Neural progenitor cell (in vitro differentiated cells): ENCODE measurements around the gene ZCCHC14. TPM values are rescaled to one million over a fixed set of nuclear protein-coding genes. Genes with fewer than 3 reads are reported as not detected.

Experiments used
- DNase-seq: peaks from one replicate; pipeline ENCODE4 v3.0.0-alpha.2; 2016; ENCODE audit warnings: low spot score
- H2AFZ ChIP-seq: fragments of 200-600 bp; sonication (generic); replicated peaks from 2 replicates; pipeline ENCODE4 v1.6.1; 2016; ENCODE audit warnings: antibody characterized with exemption
- H3F3A ChIP-seq: fragments of 200-600 bp; sonication (generic); 2 replicates; pipeline ENCODE4 v1.6.1; 2016; ENCODE audit warnings: antibody characterized with exemption, low read depth
- H3K27ac ChIP-seq: fragments of 200-600 bp; sonication (generic); 2 replicates; pipeline ENCODE4 v1.5.1; 2016; ENCODE audit warnings: mild to moderate bottlenecking
- H3K27me3 ChIP-seq: fragments of 200-600 bp; sonication (generic); 2 replicates; pipeline ENCODE4 v1.6.1; 2016; ENCODE audit warnings: mild to moderate bottlenecking, moderate library complexity
- H3K36me3 ChIP-seq: fragments of 200-600 bp; sonication (generic); 2 replicates; pipeline ENCODE4 v1.5.1; 2016
- H3K4me1 ChIP-seq: fragments of 200-600 bp; sonication (generic); 2 replicates; pipeline ENCODE4 v1.6.1; 2016; ENCODE audit warnings: mixed run types
- H3K4me2 ChIP-seq: fragments of 200-600 bp; sonication (generic); 2 replicates; pipeline ENCODE4 v1.6.1; 2016
- H3K4me3 ChIP-seq: fragments of 200-600 bp; sonication (generic); 2 replicates; pipeline ENCODE4 v1.5.1; 2016
- H3K79me2 ChIP-seq: fragments of 200-600 bp; sonication (generic); 2 replicates; pipeline ENCODE4 v1.6.1; 2016; ENCODE audit warnings: low read depth
- H3K9ac ChIP-seq: fragments of 200-600 bp; sonication (generic); 2 replicates; pipeline ENCODE4 v1.6.1; 2016
- H3K9me3 ChIP-seq: fragments of 200-600 bp; sonication (generic); 2 replicates; pipeline ENCODE4 v1.5.1; 2016; ENCODE audit warnings: low read depth
- H4K20me1 ChIP-seq: fragments of 200-600 bp; sonication (generic); 2 replicates; pipeline ENCODE4 v1.6.1; 2016; ENCODE audit warnings: low read depth
- H3K27ac Mint-ChIP-seq: 3 replicates; pipeline ENCODE4 v1.8.0; 2021; ENCODE audit warnings: mixed read lengths
- H3K27me3 Mint-ChIP-seq: 2 replicates; pipeline ENCODE4 v1.8.0; 2022; ENCODE audit warnings: low read depth, mild to moderate bottlenecking, inconsistent platforms, moderate library complexity, mixed read lengths; ENCODE audit not compliant: insufficient read depth
- H3K36me3 Mint-ChIP-seq: 3 replicates; pipeline ENCODE4 v1.8.0; 2021; ENCODE audit warnings: mixed read lengths
- H3K4me1 Mint-ChIP-seq: 3 replicates; pipeline ENCODE4 v1.8.0; 2021; ENCODE audit warnings: mixed read lengths
- H3K4me3 Mint-ChIP-seq: 3 replicates; pipeline ENCODE4 v1.8.0; 2021; ENCODE audit warnings: mild to moderate bottlenecking, moderate library complexity, mixed read lengths
- H3K9me3 Mint-ChIP-seq: 3 replicates; pipeline ENCODE4 v1.8.0; 2020; ENCODE audit warnings: mixed read lengths
- EZH2 ChIP-seq: fragments of 200-600 bp; sonication (generic); IDR thresholded peaks from 2 replicates; pipeline ENCODE4 v1.6.1; 2017; ENCODE audit warnings: antibody characterized with exemption, mild to moderate bottlenecking, moderate library complexity
- EZH2phosphoT487 ChIP-seq: fragments of 200-600 bp; sonication (generic); IDR thresholded peaks from 2 replicates; pipeline ENCODE4 v1.6.1; 2017; ENCODE audit warnings: antibody characterized with exemption
- total RNA-seq: library from RNA; depleted of rRNA; stranded (reverse); fragments of >200 nt; gene quantifications from 2 replicates; pipeline ENCODE4 v1.2.3, GENCODE V29; 2015; ENCODE audit warnings: low replicate concordance
- TF ChIP-seq, protein P1 (sequence below): fragments of 200-600 bp; sonication (generic); IDR thresholded peaks from 2 replicates; pipeline ENCODE4 v1.5.1; 2017; ENCODE audit warnings: antibody characterized with exemption, mild to moderate bottlenecking

ZCCHC14 gene
- total RNA-seq, 1 donor from 2014 or later = 10.3 TPM

DNA sequence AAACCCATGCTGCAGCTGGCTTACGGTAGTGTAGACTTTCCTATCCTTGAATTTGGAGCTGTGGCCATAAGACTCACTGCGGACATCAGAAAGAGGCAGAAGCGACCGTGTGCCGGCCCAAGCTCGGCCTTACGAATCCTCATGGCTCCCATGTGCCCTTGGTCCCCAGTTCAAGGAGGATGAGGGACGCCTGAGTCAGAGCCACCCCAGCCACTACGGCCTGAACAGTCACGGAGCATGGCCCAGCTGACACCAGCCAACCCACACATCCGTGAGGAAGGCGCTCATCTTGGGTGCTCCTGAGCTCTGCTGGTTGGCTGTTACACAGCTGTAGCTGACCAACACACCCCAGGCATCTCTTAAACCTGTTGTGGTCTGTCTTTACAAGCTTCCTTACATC lies 44.0 kb downstream of the ZCCHC14 start:
- H3K27ac ChIP-seq = no peak overlapping the region
- no peak for DNase-seq
- peaks cover 4% of the 10 kb centered on the region for H3K9me3 ChIP-seq
- TF ChIP-seq, protein P1, sequence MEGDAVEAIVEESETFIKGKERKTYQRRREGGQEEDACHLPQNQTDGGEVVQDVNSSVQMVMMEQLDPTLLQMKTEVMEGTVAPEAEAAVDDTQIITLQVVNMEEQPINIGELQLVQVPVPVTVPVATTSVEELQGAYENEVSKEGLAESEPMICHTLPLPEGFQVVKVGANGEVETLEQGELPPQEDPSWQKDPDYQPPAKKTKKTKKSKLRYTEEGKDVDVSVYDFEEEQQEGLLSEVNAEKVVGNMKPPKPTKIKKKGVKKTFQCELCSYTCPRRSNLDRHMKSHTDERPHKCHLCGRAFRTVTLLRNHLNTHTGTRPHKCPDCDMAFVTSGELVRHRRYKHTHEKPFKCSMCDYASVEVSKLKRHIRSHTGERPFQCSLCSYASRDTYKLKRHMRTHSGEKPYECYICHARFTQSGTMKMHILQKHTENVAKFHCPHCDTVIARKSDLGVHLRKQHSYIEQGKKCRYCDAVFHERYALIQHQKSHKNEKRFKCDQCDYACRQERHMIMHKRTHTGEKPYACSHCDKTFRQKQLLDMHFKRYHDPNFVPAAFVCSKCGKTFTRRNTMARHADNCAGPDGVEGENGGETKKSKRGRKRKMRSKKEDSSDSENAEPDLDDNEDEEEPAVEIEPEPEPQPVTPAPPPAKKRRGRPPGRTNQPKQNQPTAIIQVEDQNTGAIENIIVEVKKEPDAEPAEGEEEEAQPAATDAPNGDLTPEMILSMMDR = no peak
- no peak for TF ChIP-seq EZH2phosphoT487
- no peak for TF ChIP-seq EZH2
- H3K9me3 Mint-ChIP-seq = peaks cover 15% of the 10 kb centered on the region
- H3K27me3 ChIP-seq = no peaks in the 10 kb centered on the region
- no peak overlapping the region for H3K4me3 Mint-ChIP-seq
- H3K27ac Mint-ChIP-seq = no peak overlapping the region
- H3K4me1 Mint-ChIP-seq = peaks cover 2% of the 10 kb centered on the region
- H3K4me2 ChIP-seq = no peak overlapping the region
- no peaks in the 10 kb centered on the region for H3F3A ChIP-seq
- H3K36me3 Mint-ChIP-seq = peaks cover 39% of the 10 kb centered on the region
- no peak overlapping the region for H2AFZ ChIP-seq
- H3K4me1 ChIP-seq = no peaks in the 10 kb centered on the region
- H4K20me1 ChIP-seq = peaks cover 8% of the 10 kb centered on the region
- no peak overlapping the region for H3K9ac ChIP-seq
- H3K4me3 ChIP-seq = no peak overlapping the region
- H3K36me3 ChIP-seq = peaks cover 6% of the 10 kb centered on the region
- peaks cover 6% of the 10 kb centered on the region for H3K79me2 ChIP-seq
- no peaks in the 10 kb centered on the region for H3K27me3 Mint-ChIP-seq

DNA sequence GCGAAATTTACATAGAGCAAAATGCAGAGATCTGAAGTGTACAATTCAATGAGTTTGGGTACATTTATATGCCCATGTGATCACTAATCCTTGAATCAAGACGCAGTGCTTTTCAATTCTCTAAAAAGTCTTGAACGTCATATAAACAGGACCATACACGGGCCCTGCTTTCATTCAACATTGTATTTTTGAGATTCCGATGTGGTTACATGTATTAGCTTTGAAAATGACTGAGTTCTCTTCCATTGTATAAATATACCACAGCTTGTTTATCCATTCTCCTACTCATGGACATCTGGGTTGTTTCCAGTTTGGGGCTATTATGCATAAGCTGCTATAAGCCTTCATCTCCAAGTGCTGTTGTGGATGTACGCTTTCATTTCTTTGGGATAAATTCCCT lies 45.5 kb downstream of the ZCCHC14 start:
- Histone ChIP-seq H3K27ac (no peak overlapping the region), H3K79me2 (peaks cover 6% of the 10 kb centered on the region)
- H3K4me1 Mint-ChIP-seq = peaks cover 2% of the 10 kb centered on the region

DNA sequence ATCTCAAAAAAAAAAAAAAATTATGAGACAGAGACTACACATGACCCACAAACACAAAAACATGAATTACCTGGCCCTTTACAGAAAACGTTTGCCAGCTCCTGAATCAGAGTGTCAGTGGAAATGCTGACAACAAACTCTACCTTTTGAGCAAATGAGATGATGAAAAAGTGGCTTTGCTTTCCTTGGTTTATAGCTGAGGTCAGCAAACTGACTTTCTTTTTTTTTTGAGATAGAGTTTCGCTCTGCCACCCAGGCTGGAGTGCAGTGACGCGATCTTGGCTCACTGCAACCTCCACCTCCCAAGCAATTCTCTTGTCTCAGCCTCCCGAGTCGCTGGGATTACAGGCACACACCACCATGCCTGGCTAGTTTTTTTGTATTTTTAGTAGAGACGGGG lies 46.3 kb downstream of the ZCCHC14 start:
- Histone ChIP-seq H3K79me2 (peaks cover 8% of the 10 kb centered on the region), H4K20me1 (peaks cover 1% of the 10 kb centered on the region), H3K27ac (no peak overlapping the region), H3K9ac (no peak overlapping the region), H3F3A (no peaks in the 10 kb centered on the region), H3K27me3 (no peaks in the 10 kb centered on the region), H3K4me1 (no peaks in the 10 kb centered on the region), H3K4me3 (no peak overlapping the region), H2AFZ (no peak overlapping the region), H3K4me2 (no peak overlapping the region), H3K9me3 (peaks cover 4% of the 10 kb centered on the region), H3K36me3 (peaks cover 6% of the 10 kb centered on the region)
- H3K36me3 Mint-ChIP-seq = peaks cover 51% of the 10 kb centered on the region
- TF ChIP-seq, protein P1 = no peak
- TF ChIP-seq EZH2 = no peak
- TF ChIP-seq EZH2phosphoT487 = no peak
- H3K27ac Mint-ChIP-seq = no peak overlapping the region
- peaks cover 22% of the 10 kb centered on the region for H3K9me3 Mint-ChIP-seq
- H3K4me1 Mint-ChIP-seq = peaks cover under 1% of the 10 kb centered on the region
- H3K4me3 Mint-ChIP-seq = no peak overlapping the region
- no peaks in the 10 kb centered on the region for H3K27me3 Mint-ChIP-seq
- no peak for DNase-seq

More for the DNA sequence above, 45.5 kb downstream of the ZCCHC14 start:
- peaks cover 6% of the 10 kb centered on the region for H3K36me3 ChIP-seq
- DNase-seq = no peak
- no peaks in the 10 kb centered on the region for H3K27me3 ChIP-seq
- H3F3A ChIP-seq = no peaks in the 10 kb centered on the region
- H3K4me2 ChIP-seq = no peak overlapping the region
- Mint-ChIP-seq H3K27me3 (no peaks in the 10 kb centered on the region), H3K36me3 (peaks cover 47% of the 10 kb centered on the region), H3K4me3 (no peak overlapping the region), H3K9me3 (peaks cover 22% of the 10 kb centered on the region), H3K27ac (no peak overlapping the region)
- TF ChIP-seq EZH2 = no peak
- TF ChIP-seq, protein P1 = no peak
- H2AFZ ChIP-seq = no peak overlapping the region
- no peaks in the 10 kb centered on the region for H3K4me1 ChIP-seq
- H4K20me1 ChIP-seq = peaks cover 8% of the 10 kb centered on the region
- H3K9ac ChIP-seq = no peak overlapping the region
- peaks cover 4% of the 10 kb centered on the region for H3K9me3 ChIP-seq
- H3K4me3 ChIP-seq = no peak overlapping the region
